Endometrial microvascular endothelial cells (primary cell): ENCODE measurements around the gene PLA2G10. TPM values are rescaled to one million over a fixed set of nuclear protein-coding genes. Genes with fewer than 3 reads are reported as not detected.

ENCODE experiments used
- in situ Hi-C: cut with HindIII; loops from 2 replicates; pipeline ENCODE4 v1.10.0; 2017; ENCODE audit warnings: low sequenced_read_pairs, low pct_unique_long_range_greater_than_20kb; ENCODE audit errors: inconsistent ontology term
- total RNA-seq: library from RNA; depleted of rRNA; stranded (reverse); fragments of >200 nt; gene quantifications from one replicate; pipeline ENCODE4 v1.2.3, GENCODE V29; 2015; ENCODE audit errors: inconsistent ontology term

The PLA2G10 gene
- total RNA-seq, 1 donor from 2014 or later, result not detected

- in situ Hi-C loops, result no loop called here
These were observed 65.1 kb downstream of the PLA2G10 start for GRCh38 chr16:14628806-14629611.

- in situ Hi-C loops, result no loop called here
These were observed 67.0 kb downstream of the PLA2G10 start for GRCh38 chr16:14627078-14627477.

Other genes starting within 250 kb of the PLA2G10 start
- 38.8 TPM for gene PARN, start 64.0 kb downstream of the PLA2G10 start, total RNA-seq
- 89.4 TPM for gene BFAR, start 61.4 kb downstream of the PLA2G10 start, total RNA-seq
- gene NPIPA3, start 9.1 kb upstream of the PLA2G10 start, total RNA-seq, result not detected
- gene NPIPA2, start 48.2 kb upstream of the PLA2G10 start, total RNA-seq, result not detected
- 107 TPM for gene NOMO1, start 139.4 kb upstream of the PLA2G10 start, total RNA-seq
- 27.7 TPM for gene NPIPA1, start 243.1 kb upstream of the PLA2G10 start, total RNA-seq